Calu3 (cell line): ENCODE measurements around the gene TLE2. TPM values are rescaled to one million over a fixed set of nuclear protein-coding genes. Genes with fewer than 3 reads are reported as not detected.

Source experiments
- BruUV-seq: library from RNA; stranded (reverse); fragments of 400-500 nt; replicated peaks from 2 replicates; lab custom pipeline; 2021; lab: Mats Ljungman, UMichigan
- CTCF ChIA-PET: fragments of 300-600 bp; sonication (Branson Sonifier 250); formaldehyde crosslinking; loops from one replicate; lab custom pipeline; 2022; ENCODE audit warnings: antibody characterized with exemption; lab: Charles Lee
- DNase-seq: peaks from one replicate; pipeline ENCODE4 v3.0.0; 2022
- H3K27ac Mint-ChIP-seq: one replicate; pipeline ENCODE4 v1.8.0; 2022; ENCODE audit warnings: mixed read lengths; ENCODE audit not compliant: unreplicated experiment
- H3K27me3 Mint-ChIP-seq: one replicate; pipeline ENCODE4 v1.8.0; 2022; ENCODE audit warnings: mixed read lengths; ENCODE audit not compliant: unreplicated experiment
- H3K36me3 Mint-ChIP-seq: one replicate; pipeline ENCODE4 v1.8.0; 2022; ENCODE audit warnings: mild to moderate bottlenecking, moderate library complexity, mixed read lengths; ENCODE audit not compliant: insufficient read depth, unreplicated experiment
- H3K4me1 Mint-ChIP-seq: one replicate; pipeline ENCODE4 v1.8.0; 2022; ENCODE audit warnings: mild to moderate bottlenecking, low read depth, mixed read lengths; ENCODE audit not compliant: unreplicated experiment
- H3K4me3 Mint-ChIP-seq: one replicate; pipeline ENCODE4 v1.8.0; 2022; ENCODE audit warnings: mild to moderate bottlenecking, low read depth, moderate library complexity, mixed read lengths; ENCODE audit not compliant: unreplicated experiment
- H3K9me3 Mint-ChIP-seq: one replicate; pipeline ENCODE4 v1.8.0; 2022; ENCODE audit warnings: low read depth, mixed read lengths; ENCODE audit not compliant: unreplicated experiment
- CTCF ChIP-seq: fragments of 200-600 bp; IDR thresholded peaks from one replicate; pipeline ENCODE4 v1.8.0; 2022; ENCODE audit warnings: antibody characterized with exemption; ENCODE audit not compliant: unreplicated experiment
- intact Hi-C: fragments of 100-400 bp; cut with micrococcal nuclease; formaldehyde crosslinking; loops from one replicate; pipeline ENCODE4 v1.10.0; 2022; ENCODE audit not compliant: unreplicated experiment
- total RNA-seq: library from RNA; stranded (reverse); gene quantifications from 2 replicates; pipeline ENCODE4 v1.2.3, GENCODE V29; 2022

Gene TLE2
- total RNA-seq, 1 experiment from 2014 or later: 8.5 TPM

- Mint-ChIP-seq H3K27me3 (no peaks in the 10 kb centered on the region), H3K9me3 (no peaks in the 10 kb centered on the region), H3K36me3 (peaks cover 11% of the 10 kb centered on the region), H3K4me3 (no peak overlapping the region), H3K27ac (no peak overlapping the region), H3K4me1 (no peaks in the 10 kb centered on the region)
- no peak for TF ChIP-seq CTCF
- BruUV-seq: no TSS peak
- CTCF ChIA-PET: no interaction called here
- no peak for DNase-seq
- intact Hi-C loops: no loop called here
These were observed 55.9 kb downstream of the TLE2 start for GRCh38 chr19:2973229-2973628.

- H3K27ac Mint-ChIP-seq: no peak overlapping the region
- no peak for DNase-seq
- no peaks in the 10 kb centered on the region for H3K9me3 Mint-ChIP-seq
- H3K27me3 Mint-ChIP-seq: no peaks in the 10 kb centered on the region
- intact Hi-C loops: no loop called here
- CTCF ChIA-PET: interaction anchor here (1.7 kb wide), 1 partner anchor 17 kb away, joined by 3 read pairs; no protein-coding TSS in a partner anchor
- H3K4me1 Mint-ChIP-seq: no peaks in the 10 kb centered on the region
- TF ChIP-seq CTCF: no peak
- no TSS peak for BruUV-seq
- H3K36me3 Mint-ChIP-seq: no peaks in the 10 kb centered on the region
- no peak overlapping the region for H3K4me3 Mint-ChIP-seq
These were observed 58.8 kb downstream of the TLE2 start for GRCh38 chr19:2970201-2970835.

- no TSS peak for BruUV-seq
- intact Hi-C loops: no loop called here
- H3K4me1 Mint-ChIP-seq: no peaks in the 10 kb centered on the region
- no peaks in the 10 kb centered on the region for H3K27me3 Mint-ChIP-seq
- DNase-seq: no peak
- CTCF ChIA-PET: no interaction called here
- H3K27ac Mint-ChIP-seq: no peak overlapping the region
- no peak for TF ChIP-seq CTCF
- no peaks in the 10 kb centered on the region for H3K36me3 Mint-ChIP-seq
- H3K4me3 Mint-ChIP-seq: no peak overlapping the region
- no peaks in the 10 kb centered on the region for H3K9me3 Mint-ChIP-seq
These were observed 60.0 kb downstream of the TLE2 start for GRCh38 chr19:2969104-2969504.

- no TSS peak for BruUV-seq
- CTCF ChIA-PET: no interaction called here
- Mint-ChIP-seq H3K27ac (no peak overlapping the region), H3K9me3 (no peaks in the 10 kb centered on the region), H3K4me3 (no peak overlapping the region), H3K36me3 (no peaks in the 10 kb centered on the region), H3K27me3 (no peaks in the 10 kb centered on the region), H3K4me1 (no peaks in the 10 kb centered on the region)
- intact Hi-C loops: no loop called here
- DNase-seq: no peak
- TF ChIP-seq CTCF: no peak
These were observed 61.1 kb downstream of the TLE2 start for GRCh38 chr19:2967972-2968371.
